ENCODE measurements around the gene RIBC2.

DNA sequence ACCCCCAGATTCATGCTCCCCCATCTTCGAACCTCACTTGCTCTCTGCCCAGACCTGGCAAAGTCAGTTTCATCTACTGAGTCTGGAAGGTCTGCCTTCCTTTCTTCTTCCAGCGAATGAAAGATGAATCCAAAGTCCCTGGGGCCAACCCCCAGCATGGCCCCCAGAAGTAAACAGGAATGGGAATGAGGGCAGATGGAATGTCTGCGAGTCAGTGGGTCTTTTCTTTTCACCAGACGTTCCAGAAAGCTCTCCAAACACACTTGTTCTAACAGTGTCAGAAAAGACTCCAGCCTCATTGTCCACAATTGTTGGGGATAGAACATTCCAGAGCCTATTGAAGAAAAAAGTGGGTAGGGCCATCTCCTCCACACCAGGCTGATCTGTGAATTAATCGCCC, 28.6 kb downstream of the RIBC2 start:
- no peak for TF ChIP-seq POLR2AphosphoS5 (IDR thresholded peaks at IDR 0.05)
- no peak for TF ChIP-seq POLR2A (IDR thresholded peaks at IDR 0.05)
- TF ChIP-seq, protein P1, sequence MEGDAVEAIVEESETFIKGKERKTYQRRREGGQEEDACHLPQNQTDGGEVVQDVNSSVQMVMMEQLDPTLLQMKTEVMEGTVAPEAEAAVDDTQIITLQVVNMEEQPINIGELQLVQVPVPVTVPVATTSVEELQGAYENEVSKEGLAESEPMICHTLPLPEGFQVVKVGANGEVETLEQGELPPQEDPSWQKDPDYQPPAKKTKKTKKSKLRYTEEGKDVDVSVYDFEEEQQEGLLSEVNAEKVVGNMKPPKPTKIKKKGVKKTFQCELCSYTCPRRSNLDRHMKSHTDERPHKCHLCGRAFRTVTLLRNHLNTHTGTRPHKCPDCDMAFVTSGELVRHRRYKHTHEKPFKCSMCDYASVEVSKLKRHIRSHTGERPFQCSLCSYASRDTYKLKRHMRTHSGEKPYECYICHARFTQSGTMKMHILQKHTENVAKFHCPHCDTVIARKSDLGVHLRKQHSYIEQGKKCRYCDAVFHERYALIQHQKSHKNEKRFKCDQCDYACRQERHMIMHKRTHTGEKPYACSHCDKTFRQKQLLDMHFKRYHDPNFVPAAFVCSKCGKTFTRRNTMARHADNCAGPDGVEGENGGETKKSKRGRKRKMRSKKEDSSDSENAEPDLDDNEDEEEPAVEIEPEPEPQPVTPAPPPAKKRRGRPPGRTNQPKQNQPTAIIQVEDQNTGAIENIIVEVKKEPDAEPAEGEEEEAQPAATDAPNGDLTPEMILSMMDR (IDR thresholded peaks at IDR 0.05): no peak

Data from breast epithelium (tissue), 3 donors.